Fibroblast of gingiva (primary cell): ENCODE measurements around the gene PUS3.

Source experiments
- DNase-seq: peaks from one replicate; pipeline ENCODE4 v3.0.0-alpha.2; 2011; ENCODE audit warnings: low read depth

Gene PUS3, protein sequence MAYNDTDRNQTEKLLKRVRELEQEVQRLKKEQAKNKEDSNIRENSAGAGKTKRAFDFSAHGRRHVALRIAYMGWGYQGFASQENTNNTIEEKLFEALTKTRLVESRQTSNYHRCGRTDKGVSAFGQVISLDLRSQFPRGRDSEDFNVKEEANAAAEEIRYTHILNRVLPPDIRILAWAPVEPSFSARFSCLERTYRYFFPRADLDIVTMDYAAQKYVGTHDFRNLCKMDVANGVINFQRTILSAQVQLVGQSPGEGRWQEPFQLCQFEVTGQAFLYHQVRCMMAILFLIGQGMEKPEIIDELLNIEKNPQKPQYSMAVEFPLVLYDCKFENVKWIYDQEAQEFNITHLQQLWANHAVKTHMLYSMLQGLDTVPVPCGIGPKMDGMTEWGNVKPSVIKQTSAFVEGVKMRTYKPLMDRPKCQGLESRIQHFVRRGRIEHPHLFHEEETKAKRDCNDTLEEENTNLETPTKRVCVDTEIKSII

DNA sequence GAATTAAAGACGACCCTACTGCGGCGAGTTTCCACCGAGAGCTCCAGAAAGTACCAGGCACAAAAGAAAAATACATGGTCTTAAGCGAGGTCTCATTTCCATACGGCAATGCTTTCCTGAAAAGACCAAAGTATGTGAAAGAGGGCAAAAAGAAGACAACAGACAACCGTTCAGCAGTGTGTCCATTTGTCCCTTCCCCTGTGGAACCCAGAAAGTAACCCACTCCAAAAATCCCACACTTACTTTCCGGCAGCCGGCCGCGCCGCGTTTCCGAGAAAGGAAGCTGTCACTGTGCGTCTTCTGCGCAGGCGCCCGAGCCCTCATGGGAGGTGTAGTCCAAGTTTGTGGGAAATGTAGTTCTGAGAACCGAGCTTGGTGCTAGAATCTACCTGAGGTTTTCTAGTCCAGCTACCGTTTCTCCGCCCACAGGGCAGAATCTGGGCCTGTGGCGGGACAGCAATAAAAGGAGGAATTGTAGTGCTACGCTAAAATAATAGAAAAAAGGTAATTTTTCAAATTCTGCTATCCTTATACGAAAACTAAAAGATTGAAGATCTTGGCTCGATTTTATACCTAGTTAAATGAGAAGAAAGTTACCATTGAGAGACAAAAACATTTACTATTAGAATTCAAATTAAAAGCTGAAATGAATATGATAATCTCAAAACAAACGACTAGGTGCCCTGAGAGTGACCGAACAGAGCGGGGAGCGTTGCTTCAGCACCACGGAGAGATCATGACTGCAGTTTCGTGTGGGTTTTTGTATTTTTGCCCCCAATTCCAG lies at the start of gene PUS3:
Gene PUS3, minus strand, starts transcription at position 280 of the 784 bp plus-strand sequence. CDS start 6,922 bp downstream, outside the sequence.
- DNase-seq: peak; percentile 75

DNA sequence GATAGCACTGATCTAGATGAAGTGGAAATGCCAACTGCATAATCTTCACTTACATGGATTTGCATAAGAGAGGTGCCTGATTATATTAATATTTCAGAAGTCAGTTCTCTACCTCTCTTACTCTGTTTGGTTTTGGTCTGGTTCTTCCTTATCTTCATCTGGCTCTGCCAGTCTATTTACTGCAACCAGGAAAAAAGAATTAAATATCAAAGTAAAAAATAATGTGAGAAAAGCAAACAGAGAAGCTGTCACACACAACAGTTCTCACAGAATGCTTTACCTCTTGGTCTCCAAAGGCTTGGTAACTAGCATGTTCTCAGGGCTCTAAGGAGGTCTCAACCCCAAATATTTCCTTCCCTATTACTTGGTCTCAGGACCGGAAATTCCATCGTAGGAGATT lies 49.6 kb upstream of the PUS3 start:
- no peak for DNase-seq

GRCh38 chr11:125951731-125952130 lies 48.7 kb upstream of the PUS3 start:
- DNase-seq: no peak

GRCh38 chr11:125950696-125951651 lies 48.0 kb upstream of the PUS3 start:
- no peak for DNase-seq

GRCh38 chr11:125950178-125950490 lies 47.1 kb upstream of the PUS3 start:
- no peak for DNase-seq

DNA sequence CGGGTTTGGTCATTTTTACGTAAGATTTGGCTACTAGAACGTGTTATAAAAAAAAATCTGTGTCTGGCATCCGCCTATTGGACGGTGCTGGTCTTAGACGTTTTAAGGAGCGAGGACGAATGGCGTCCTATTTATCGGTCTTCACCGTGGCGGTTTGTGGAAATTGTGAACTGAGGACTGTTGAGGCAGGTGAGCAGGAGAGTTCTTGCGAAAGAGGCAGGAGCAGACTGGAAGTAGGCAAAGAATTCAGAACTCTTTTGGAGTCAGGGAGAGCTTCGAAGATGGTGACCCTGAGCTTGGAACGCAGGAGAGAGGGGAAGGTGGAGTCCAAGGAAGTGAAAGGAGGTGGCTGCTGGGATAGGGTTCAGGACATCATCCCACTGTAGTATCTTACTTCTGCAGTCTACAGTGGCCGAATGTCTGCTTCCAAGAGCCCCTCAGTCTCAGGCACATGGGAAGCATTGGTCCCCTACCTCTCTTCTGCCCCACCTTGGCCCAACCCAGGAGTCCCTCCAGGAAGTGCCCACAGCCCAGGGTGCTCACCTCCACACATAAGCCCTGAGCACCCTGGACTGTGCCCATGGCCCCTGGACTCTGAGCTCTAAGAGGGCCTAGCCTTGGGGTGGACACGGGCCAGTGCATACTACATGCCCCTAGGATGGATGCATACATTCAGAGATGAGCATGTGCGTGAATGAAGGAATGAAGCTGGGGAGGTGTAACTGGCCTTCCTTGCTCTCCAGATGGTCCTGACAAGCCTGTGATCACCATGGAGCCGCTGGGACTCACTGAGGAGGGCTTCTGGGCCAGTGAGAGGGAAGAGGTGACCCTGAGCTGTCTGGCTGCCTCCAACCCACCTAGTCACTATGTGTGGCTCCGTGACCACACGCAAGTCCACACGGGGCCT lies 46.5 kb upstream of the PUS3 start:
- DNase-seq: no peak

DNA sequence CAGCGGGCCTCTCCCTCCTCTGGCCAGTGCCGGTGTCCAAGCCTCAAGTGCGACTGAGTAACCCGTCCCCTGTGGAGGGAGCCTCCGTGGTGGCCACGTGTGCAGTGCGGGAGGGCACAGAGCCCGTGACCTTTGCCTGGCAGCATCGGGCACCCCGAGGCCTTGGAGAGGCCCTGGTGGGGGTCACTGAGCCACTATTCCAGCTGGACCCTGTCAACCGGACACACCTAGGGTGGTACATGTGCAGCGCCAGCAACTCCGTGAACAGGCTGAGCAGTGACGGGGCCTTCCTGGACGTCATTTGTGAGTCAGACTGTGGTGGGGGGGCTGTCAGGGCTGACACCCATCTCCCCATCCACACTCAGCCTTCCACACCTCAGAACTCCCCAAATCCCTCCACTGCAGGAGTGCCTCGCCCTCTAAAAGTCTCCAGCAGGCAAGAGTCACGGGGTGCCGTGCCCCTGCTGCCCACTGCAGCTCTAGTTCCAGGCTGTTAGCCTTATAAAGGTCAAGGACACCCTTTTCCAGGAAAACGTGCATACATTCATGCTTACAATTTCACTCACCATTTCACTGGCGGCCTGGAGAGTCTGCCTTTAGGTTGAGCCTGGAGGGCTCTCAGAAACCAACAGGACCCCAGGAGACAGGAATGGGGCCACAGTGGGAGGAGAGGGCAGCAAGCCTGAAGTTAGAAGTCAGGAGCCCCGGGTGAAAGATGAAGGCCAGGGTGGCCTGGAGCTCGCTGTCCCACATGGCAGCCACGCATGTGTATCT lies 45.5 kb upstream of the PUS3 start:
- DNase-seq: no peak

- no peak for DNase-seq
Observed at GRCh38 chr11:125947419-125948277, 44.6 kb upstream of the PUS3 start.

- no peak for DNase-seq
Observed at GRCh38 chr11:125946712-125947418, 43.9 kb upstream of the PUS3 start.

GRCh38 chr11:125945797-125946520 lies 43.0 kb upstream of the PUS3 start, which contains the start of gene VSIG10L2:
Gene VSIG10L2 (plus strand): TSS chr11:125946044. CDS start chr11:125946056, 12 bp downstream.
- no peak for DNase-seq

DNA sequence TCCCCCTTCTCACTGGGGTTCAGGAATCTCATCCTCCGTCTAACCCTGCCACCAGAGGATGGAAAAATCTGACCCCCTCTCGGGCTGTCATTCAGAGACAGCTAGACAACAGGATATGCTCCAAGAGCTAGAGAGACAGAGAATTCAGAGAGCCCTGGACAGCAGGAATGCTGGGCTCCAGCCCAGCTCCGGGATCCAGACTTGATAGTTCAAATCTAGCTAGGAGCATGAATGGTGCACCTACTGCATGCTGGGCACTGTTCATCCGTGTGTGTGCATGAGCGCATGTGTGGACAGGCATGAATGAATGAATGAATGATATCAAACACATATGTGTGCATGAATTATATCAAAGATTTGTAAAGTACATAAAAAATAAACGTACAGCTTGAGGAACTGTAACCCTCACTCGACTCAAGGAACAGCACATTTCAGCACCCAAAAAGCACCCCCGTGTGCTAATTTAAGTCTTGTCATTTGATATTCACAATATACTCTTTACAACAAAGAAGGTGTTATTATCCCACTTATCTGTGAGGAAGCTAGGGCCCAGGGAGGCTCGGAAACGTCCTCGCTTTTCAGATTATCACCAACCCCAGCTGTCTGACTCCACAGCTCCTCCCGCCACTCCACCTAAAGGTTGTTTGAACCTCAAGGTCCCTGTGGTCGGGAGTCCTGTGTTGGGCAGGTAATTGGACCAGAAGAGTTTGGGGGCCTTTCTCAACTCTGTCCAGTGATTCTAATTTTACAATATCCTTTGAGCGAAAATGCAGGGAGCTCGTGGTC lies 42.2 kb upstream of the PUS3 start:
- no peak for DNase-seq

- no peak for DNase-seq
Observed at GRCh38 chr11:125944350-125945010, 41.5 kb upstream of the PUS3 start.

GRCh38 chr11:125943661-125944349 lies 40.8 kb upstream of the PUS3 start:
- no peak for DNase-seq

- DNase-seq: no peak
Observed at GRCh38 chr11:125942771-125943428, 39.9 kb upstream of the PUS3 start.
